GM10248 (cell line): ENCODE measurements around the gene DSCAM.

Experiments used
- CTCF ChIA-PET: fragments of 300-600 bp; sonication (Branson Sonifier 250); formaldehyde crosslinking; extraction: SDS; loops from one replicate; lab custom pipeline; 2021; ENCODE audit warnings: antibody characterized with exemption; lab: Yijun Ruan, JAX
- POLR2A ChIA-PET: fragments of 350-650 bp; sonication (Branson Sonifier 250); formaldehyde crosslinking; extraction: SDS; loops from one replicate; lab custom pipeline; 2020; ENCODE audit warnings: antibody characterized with exemption; lab: Yijun Ruan, JAX
- DNase-seq: peaks from one replicate; pipeline ENCODE4 v3.0.0; 2012; ENCODE audit errors: extremely low spot score
- CTCF ChIP-seq: IDR thresholded peaks from 2 replicates; pipeline ENCODE4 v1.5.1; 2012; ENCODE audit warnings: mild to moderate bottlenecking, low read depth; ENCODE audit errors: extremely low read depth, missing control alignments, control extremely low read depth

DSCAM gene

GRCh38 chr21:40377135-40377534 lies 469.8 kb downstream of the DSCAM start:
- TF ChIP-seq CTCF, result no peak
- DNase-seq, result no peak
- POLR2A ChIA-PET, result no interaction called here
- CTCF ChIA-PET, result no interaction called here

- ChIA-PET POLR2A (no interaction called here), CTCF (interaction anchor here (0.9 kb wide), 1 partner anchor 11 kb away, joined by 3 read pairs; no protein-coding TSS in a partner anchor)
- TF ChIP-seq CTCF, result no peak
- DNase-seq, result no peak
These were observed 473.2 kb downstream of the DSCAM start for GRCh38 chr21:40373761-40374160.

GRCh38 chr21:40372506-40372905 lies 474.5 kb downstream of the DSCAM start:
- ChIA-PET CTCF (no interaction called here), POLR2A (no interaction called here)
- no peak for TF ChIP-seq CTCF
- no peak for DNase-seq

- POLR2A ChIA-PET, result no interaction called here
- TF ChIP-seq CTCF, result no peak
- CTCF ChIA-PET, result no interaction called here
- no peak for DNase-seq
These were observed 475.6 kb downstream of the DSCAM start for GRCh38 chr21:40371329-40371728.

- no peak for DNase-seq
- TF ChIP-seq CTCF, result no peak
- ChIA-PET CTCF (no interaction called here), POLR2A (no interaction called here)
These were observed 490.3 kb downstream of the DSCAM start for GRCh38 chr21:40356644-40357043.

- no peak for DNase-seq
- ChIA-PET POLR2A (no interaction called here), CTCF (no interaction called here)
- no peak for TF ChIP-seq CTCF
These were observed 491.9 kb downstream of the DSCAM start for GRCh38 chr21:40355076-40355475.

- no peak for DNase-seq
- ChIA-PET POLR2A (no interaction called here), CTCF (no interaction called here)
- TF ChIP-seq CTCF, result no peak
These were observed 496.0 kb downstream of the DSCAM start for GRCh38 chr21:40351006-40351405.
